ENCODE data around the gene HEXIM2. TPM values are rescaled to one million over a fixed set of nuclear protein-coding genes. Genes with fewer than 3 reads are reported as not detected.
A peak's percentile ranks its signal among the peaks of the same experiment; 100 is the strongest.

HEXIM2 gene
- total RNA-seq, 2 experiments from 2014 or later: 1.3 to 1.5 TPM

DNA sequence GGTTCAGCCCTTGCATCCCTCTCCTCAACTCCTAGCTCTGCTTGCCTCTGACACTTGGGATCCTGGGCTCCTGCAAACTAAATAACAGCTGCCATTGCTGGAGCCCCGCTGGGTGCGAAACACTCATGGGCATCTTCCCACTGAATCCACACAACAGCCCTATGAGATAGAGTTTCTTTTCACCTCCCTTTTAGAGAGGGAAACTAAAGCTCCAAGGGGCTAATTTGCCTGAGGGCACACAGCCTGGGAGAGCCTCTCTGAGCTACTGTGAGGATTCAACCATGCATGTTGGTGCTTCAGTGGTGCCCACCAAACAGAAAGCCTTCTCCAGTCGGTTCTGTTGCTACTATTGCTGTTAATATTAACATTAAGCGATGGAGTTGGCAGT is 22.1 kb upstream of the HEXIM2 start:
- H3K4me1 ChIP-seq (ENCODE audit: insufficient read depth, low read length): peaks cover 38% of the 10 kb centered on the region
- Mint-ChIP-seq H3K4me1 (ENCODE audit: low read depth) (peaks cover 34% of the 10 kb centered on the region), H3K36me3 (ENCODE audit: low read depth) (peaks cover 6% of the 10 kb centered on the region), H3K9me3 (no peaks in the 10 kb centered on the region), H3K27me3 (no peaks in the 10 kb centered on the region), H3K27ac (no peak overlapping the region), H3K4me3 (no peak overlapping the region)
- intact Hi-C loops (cut with DNase I, micrococcal nuclease): no loop called here
- ATAC-seq (ENCODE audit: poor library complexity) (no peak), DNase-seq (no peak)
- ChIA-PET POLR2A (interaction anchor here (3.5 to 7.7 kb wide), 2 partner anchors 10 to 22 kb away, joined by 16 to 192 read pairs; partner anchors contain the start of genes HEXIM1 and HEXIM2), CTCF (interaction anchor here (1.2 kb wide), 1 partner anchor 10 kb away, joined by 6 read pairs; no protein-coding TSS in a partner anchor)
- H3K36me3 ChIP-seq (ENCODE audit: insufficient read depth, low read length): peaks cover 11% of the 10 kb centered on the region
- TF ChIP-seq, protein P1, sequence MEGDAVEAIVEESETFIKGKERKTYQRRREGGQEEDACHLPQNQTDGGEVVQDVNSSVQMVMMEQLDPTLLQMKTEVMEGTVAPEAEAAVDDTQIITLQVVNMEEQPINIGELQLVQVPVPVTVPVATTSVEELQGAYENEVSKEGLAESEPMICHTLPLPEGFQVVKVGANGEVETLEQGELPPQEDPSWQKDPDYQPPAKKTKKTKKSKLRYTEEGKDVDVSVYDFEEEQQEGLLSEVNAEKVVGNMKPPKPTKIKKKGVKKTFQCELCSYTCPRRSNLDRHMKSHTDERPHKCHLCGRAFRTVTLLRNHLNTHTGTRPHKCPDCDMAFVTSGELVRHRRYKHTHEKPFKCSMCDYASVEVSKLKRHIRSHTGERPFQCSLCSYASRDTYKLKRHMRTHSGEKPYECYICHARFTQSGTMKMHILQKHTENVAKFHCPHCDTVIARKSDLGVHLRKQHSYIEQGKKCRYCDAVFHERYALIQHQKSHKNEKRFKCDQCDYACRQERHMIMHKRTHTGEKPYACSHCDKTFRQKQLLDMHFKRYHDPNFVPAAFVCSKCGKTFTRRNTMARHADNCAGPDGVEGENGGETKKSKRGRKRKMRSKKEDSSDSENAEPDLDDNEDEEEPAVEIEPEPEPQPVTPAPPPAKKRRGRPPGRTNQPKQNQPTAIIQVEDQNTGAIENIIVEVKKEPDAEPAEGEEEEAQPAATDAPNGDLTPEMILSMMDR (IDR thresholded peaks at IDR 0.05): no peak
- H3K9me3 ChIP-seq (ENCODE audit: control insufficient read depth in 1 of 2, insufficient read depth in 1 of 2, low read length in 2 of 2): no peaks in the 10 kb centered on the region
- no peak overlapping the region for H3K27ac ChIP-seq (ENCODE audit: low read depth in 1 of 2, low read length in 2 of 2)
- H3K4me3 ChIP-seq (ENCODE audit: low read length): no peak overlapping the region
- no peaks in the 10 kb centered on the region for H3K27me3 ChIP-seq (ENCODE audit: control insufficient read depth in 1 of 2, insufficient read depth in 2 of 2, low read length in 2 of 2)

DNA sequence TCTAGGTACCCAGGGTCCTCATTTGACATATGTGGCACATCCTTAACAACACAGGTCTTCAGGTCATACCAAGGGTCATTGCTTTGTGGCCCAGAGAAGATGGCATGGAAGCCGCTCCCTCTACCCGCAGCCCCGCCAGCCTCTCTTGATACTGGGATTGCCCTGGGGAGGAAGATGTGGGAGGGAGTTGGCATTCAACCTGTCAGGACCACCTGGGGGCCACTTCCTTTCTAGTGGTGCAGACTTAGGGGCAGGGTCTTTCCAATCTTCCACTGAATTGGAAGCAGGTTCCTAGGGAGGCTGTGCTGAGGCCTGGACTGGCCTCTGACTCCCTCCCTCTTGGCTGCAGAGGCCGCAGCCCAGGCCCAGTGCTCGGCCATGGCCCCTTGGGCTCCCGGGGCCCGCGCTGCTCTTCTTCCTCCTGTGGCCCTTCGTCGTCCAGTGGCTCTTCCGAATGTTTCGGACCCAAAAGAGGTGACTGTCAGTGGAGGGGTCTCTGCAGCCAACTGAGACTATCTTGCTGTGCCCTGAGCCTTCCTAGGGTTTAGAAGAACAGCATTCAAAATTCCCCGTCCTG is 18.5 kb upstream of the HEXIM2 start:
- Histone ChIP-seq H3K4me3 (ENCODE audit: low read length) (no peak overlapping the region), H3K9me3 (ENCODE audit: control insufficient read depth in 1 of 2, insufficient read depth in 1 of 2, low read length in 2 of 2) (no peaks in the 10 kb centered on the region), H3K27me3 (ENCODE audit: control insufficient read depth in 1 of 2, insufficient read depth in 2 of 2, low read length in 2 of 2) (no peaks in the 10 kb centered on the region), H3K36me3 (ENCODE audit: insufficient read depth, low read length) (peaks cover 6% of the 10 kb centered on the region), H3K27ac (ENCODE audit: low read depth in 1 of 2, low read length in 2 of 2) (peak overlapping the region in 1 of 2 donors; percentile 53), H3K4me1 (ENCODE audit: insufficient read depth, low read length) (peaks cover 46% of the 10 kb centered on the region)
- Mint-ChIP-seq H3K9me3 (no peaks in the 10 kb centered on the region), H3K27ac (peak overlapping the region; percentile 71), H3K4me3 (peak overlapping the region; percentile 80), H3K27me3 (peaks cover 5% of the 10 kb centered on the region), H3K36me3 (ENCODE audit: low read depth) (peaks cover 9% of the 10 kb centered on the region), H3K4me1 (ENCODE audit: low read depth) (peaks cover 47% of the 10 kb centered on the region)
- TF ChIP-seq, protein P1 (IDR thresholded peaks at IDR 0.05): no peak
- no peak for ATAC-seq (ENCODE audit: poor library complexity)
- POLR2A ChIA-PET: interaction anchor here (1.0 to 10.9 kb wide), 3 partner anchors 7 to 105 kb away, joined by 4 to 630 read pairs (median 21); partner anchors contain the start of genes ACBD4 and HEXIM2
- CTCF ChIA-PET: interaction anchor here (0.9 to 2.6 kb wide), 3 partner anchors 8 to 54 kb away, joined by 3 to 11 read pairs (median 7); partner anchors contain the start of gene ACBD4
- no peak for DNase-seq
- intact Hi-C loops (cut with DNase I, micrococcal nuclease): no loop called here

DNA sequence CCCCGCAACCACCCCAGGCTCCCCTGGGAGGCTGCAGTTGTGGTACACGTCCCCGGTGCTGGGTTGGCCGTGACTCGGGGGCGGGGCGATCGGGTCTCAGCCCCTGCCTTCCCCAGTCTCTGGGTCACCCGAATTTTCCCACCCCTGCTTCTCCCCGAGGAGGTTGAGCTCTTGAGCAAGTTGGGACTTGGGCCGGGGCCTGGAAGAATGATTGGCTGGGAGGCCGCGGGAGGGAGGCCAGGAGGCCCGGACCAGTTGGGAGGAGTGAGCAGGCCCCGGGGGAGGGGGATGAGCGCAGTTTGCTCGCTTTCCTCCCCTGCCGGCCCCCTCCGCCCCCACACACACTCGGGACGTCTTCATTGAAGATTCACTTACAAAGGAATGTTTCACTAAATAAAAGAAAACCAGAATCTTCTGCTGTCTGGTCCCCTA is 17.9 kb upstream of the HEXIM2 start:
- ChIA-PET POLR2A (interaction anchor here (0.9 to 10.9 kb wide), 4 partner anchors 8 to 49 kb away, joined by 3 to 630 read pairs (median 12); partner anchors contain the start of genes ACBD4 and HEXIM2), CTCF (interaction anchor here (1.0 to 1.8 kb wide), 2 partner anchors 9 to 17 kb away, joined by 3 to 7 read pairs; partner anchors contain the start of genes ACBD4 and HEXIM2)
- no peaks in the 10 kb centered on the region for H3K27me3 ChIP-seq (ENCODE audit: control insufficient read depth in 1 of 2, insufficient read depth in 2 of 2, low read length in 2 of 2)
- Mint-ChIP-seq H3K9me3 (no peaks in the 10 kb centered on the region), H3K36me3 (ENCODE audit: low read depth) (peaks cover 13% of the 10 kb centered on the region), H3K4me3 (peak overlapping the region; percentile 80), H3K27me3 (peaks cover 8% of the 10 kb centered on the region), H3K4me1 (ENCODE audit: low read depth) (peaks cover 51% of the 10 kb centered on the region), H3K27ac (peak overlapping the region; percentile 71)
- H3K4me3 ChIP-seq (ENCODE audit: low read length): peak overlapping the region; percentile 50
- peaks cover 4% of the 10 kb centered on the region for H3K36me3 ChIP-seq (ENCODE audit: insufficient read depth, low read length)
- TF ChIP-seq, protein P1 (IDR thresholded peaks at IDR 0.05): no peak
- DNase-seq (peak in 4 of 14 experiments; percentile 24 to 49 (median 44)), ATAC-seq (ENCODE audit: poor library complexity) (no peak)
- H3K9me3 ChIP-seq (ENCODE audit: control insufficient read depth in 1 of 2, insufficient read depth in 1 of 2, low read length in 2 of 2): no peaks in the 10 kb centered on the region
- peak overlapping the region; percentile 34 to 53 for H3K27ac ChIP-seq (ENCODE audit: low read depth in 1 of 2, low read length in 2 of 2)
- intact Hi-C loops (cut with DNase I, micrococcal nuclease): no loop called here
- H3K4me1 ChIP-seq (ENCODE audit: insufficient read depth, low read length): peaks cover 49% of the 10 kb centered on the region

All from CD4-positive, alpha-beta T cell (primary cell).